GF-D8 (cell line): ENCODE measurements around the gene PDLIM4.

Experiments
- DNase-seq: peaks from one replicate; lab custom pipeline; 2025; lab: John Stamatoyannopoulos, UW

Gene PDLIM4

DNA sequence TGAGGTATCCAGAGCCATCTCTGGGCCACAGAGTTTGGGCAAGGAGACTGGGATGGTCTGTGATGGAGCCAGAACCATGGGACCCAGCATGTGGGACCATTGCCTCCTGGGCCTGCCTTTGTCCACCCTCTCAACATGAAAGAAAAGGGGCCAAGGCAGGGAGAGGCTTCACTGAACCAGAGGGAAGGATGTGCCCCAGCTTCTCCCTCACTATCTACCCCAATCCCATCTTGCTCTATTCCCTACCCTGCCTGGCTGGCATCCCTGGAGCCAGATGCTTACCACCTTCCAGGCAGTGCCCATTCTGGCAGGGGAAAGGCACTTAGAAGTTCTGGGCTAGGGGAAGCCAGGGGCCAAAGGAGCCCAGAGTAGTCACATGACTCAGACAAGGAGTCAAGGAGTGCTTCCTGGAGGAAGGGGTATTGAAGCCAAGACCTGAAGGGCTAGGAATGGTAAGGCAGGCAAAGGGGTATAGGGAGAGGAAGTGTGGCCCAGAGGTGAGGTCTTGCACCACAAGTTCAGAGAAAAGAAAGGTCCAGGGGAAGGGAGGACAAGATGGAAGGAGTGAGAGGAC is 9.8 kb downstream of the PDLIM4 start:
- DNase-seq = no peak

DNA sequence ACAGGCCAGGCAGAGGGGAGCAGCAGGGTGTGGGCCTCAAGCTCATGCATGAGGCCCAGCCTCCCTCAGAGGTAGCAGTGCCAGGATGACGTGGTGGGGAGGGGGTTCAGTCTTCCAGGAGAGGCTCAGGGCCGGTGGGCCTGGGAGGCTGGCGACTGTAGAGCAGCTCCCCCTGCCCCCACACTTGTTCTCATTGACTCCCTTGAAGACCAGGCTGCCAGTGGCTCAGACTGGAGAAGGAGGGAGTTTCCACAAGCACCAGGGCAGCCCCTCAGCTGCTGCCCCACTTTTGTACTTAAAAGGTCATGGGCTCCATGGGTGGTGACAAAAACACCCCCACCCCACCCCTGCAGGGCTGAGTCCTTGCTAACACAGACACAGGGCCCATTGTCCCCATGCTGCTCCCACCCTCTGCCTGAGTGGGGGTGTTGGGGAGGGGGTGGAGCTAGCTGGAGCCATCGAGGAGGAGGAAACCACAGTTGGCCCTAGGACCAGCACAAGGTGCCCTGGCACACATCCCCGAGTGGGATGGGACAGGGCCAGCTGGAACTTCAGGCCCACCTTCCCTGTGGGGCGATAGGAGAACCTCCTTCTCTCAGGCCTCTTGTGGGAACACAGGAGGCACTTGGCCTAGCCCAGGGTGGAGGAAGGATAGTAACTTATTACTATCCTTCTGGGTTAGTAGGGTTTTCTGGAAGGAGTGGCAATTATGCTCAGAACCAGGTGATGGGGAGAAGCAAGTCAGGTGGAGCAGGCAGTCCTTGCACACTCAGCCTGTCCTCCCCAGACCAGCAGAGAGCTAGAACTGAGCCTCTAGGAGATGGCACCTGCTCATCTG is 10.7 kb downstream of the PDLIM4 start:
- no peak for DNase-seq

DNA sequence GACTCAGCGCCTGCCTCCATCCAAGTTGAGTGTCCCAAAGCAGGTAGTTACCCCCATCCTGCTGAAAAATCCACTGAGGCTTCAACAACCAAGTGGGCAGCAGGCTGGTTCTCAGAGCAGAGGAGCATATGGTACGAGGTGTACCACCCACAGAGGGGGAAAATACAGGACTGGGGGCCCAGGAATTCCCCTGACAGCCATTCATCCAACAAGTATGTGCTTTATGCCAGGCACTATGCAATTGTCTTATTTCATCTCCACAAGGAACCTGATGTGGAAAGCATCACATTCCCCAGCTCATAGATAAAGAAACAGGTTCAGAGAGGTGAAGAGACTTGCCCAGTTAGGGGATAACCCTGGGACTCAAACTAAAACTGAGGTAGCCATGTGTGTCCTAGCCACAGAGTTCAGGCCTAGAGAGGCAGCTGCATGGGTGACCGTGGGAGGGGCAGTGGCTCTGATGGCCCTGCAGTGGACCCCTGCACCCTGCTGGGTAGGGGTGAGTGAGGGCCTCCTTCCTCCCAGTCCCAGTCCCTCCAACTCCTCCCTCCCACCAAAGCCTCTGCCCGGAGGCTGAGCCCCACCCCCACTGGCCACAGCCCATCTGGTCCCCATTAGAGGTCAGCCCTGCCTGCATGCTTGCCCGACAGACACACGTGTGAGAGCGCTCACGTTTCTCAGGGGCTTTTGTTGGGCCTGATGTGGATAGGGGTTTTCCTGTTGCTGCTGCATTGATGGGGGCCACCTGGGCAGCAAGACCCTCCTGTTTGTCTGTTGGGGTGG is 11.5 kb downstream of the PDLIM4 start:
- no peak for DNase-seq

DNA sequence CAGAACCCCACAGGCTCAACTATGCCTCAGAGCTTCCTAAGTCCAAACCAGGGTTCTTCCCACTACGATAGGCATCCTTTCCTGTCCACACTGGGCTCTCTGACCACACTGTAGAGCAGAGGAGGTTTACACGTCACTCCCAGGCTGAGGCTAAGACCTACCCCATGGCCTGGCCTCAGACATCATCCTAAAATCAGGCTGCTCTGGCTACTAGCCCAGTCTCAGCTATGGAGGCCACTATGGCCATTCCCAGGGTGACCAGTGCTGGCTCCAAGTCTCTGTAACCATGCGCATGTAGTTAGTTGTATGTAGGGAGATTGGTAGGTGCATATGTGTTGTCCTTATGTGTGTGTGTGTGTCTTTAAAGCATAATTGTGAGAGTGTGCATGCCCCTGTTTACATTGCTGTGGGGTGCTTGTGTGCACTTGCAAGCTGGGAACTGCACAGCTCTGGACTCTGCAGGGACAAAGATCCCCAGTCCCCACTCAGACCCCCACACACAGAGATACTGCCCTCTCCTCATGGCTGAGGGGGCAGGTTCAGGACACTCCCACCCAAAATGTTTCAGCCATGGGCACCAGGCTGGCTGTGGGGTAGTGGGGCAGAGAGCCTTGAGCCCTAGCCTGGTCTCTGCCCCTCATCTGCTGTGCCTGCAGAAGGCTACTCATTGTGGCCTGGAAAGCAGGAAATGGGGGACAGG is 12.3 kb downstream of the PDLIM4 start:
- no peak for DNase-seq

DNA sequence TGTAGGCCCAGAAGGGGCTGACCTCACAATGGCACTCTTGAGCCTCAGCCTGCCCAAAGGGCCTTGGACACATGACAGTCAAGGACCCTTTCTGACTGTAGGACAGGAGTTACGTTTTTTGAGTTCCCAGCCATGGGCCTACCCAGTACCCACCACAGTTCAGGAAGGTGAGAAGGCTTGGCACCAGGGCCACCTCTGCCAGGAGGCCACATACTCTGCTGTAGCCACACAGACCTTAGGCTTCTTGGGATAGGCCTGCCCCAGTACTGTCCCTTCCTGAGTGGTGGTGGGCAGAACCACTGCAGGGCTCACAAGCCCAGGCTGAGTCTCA is 12.8 kb downstream of the PDLIM4 start:
- DNase-seq = no peak

DNA sequence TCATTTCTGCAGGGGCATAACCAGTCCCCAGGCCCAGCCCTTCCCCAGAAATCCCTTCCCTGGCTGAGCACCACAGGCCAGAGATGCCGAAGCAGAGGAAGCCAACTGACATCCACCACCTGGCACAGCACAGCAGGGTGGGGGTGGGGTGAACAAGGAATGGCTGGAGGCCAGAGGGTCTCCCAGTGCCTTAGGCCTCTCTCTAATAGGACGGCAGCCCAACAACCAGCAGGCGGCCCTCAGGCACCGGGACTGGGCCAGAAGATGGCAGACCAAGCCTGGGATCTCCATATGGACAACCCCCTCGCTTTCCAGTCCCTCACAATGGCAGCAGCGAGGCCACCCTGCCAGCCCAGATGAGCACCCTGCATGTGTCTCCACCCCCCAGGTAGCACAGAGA is 13.2 kb downstream of the PDLIM4 start:
- no peak for DNase-seq

DNA sequence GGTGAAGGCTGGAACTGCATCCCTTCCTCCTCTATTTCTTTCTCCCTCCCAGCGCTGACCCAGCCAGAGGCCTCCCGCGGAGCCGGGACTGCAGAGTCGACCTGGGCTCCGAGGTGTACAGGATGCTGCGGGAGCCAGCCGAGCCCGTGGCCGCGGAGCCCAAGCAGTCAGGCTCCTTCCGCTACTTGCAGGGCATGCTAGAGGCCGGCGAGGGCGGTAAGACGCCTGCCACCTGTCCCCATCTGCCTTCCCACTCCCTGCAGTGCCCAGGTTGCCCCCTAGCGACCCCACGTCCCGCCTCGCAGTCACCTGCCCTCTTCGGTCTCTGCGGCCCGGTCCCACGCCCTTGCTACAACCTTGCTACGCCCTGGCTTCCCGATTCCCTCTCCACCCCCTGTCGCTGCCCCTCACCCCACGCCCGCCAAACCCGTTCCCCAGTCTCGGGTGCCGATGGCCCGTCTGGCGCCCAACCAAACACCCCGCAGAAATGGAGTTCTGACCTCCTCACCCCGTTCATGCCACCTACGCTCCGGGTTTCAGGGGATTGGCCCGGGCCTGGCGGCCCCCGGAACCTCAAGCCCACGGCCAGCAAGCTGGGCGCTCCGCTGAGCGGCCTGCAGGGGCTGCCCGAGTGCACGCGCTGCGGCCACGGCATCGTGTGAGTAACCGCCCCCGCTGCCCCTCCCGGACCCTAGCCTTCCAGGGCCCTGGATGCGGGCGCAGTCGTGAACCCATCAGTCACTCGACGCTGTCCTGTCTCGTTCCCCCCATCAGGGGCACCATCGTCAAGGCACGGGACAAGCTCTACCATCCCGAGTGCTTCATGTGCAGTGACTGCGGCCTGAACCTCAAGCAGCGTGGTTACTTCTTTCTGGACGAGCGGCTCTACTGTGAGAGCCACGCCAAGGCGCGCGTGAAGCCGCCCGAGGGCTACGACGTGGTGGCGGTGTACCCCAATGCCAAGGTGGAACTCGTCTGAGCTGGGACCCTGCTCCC is 14.1 kb downstream of the PDLIM4 start:
- no peak for DNase-seq

DNA sequence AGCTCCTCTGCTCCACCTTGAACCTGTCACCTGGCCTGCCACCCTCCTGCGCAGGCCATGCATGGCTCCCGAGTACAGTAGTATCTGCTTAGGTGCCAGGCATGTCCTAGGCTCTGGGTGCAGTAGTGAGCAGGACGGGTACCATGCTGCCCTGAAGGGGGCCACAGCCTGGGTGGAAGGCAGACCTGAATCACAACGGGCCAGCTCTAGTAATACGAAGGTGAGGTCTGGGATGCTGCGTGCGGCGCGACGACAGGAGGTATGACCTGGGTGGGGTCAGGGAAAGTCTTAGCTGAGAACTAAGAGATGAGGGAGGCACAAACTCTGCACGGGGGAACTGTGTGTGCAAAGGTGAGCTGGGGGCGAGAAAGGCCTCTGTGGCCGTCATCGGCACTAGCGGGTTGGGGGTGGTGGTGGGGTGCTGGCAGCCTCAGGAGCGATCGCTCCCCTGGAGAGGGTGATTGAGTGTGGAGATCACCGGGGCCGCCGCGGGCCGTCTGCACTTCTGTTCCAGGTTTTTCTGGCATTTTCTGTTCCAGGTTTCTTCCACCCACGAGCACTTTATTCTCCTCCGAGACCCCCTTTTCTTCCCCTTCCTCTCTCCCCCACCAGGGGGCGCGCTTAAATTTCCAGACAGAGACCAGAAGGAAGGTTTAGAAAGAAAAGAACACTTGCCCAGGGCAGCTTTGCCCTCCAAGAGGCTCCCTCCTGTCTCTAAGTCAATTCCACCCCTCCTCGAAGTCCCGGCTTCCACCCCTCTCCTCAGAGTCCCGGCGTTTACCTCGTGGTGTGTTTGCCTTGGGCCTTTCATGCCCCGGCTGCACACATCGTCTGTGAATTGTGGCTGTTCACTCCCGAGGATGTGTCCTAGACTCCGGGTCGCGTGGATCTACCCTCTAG is 15.1 kb downstream of the PDLIM4 start:
- no peak for DNase-seq

DNA sequence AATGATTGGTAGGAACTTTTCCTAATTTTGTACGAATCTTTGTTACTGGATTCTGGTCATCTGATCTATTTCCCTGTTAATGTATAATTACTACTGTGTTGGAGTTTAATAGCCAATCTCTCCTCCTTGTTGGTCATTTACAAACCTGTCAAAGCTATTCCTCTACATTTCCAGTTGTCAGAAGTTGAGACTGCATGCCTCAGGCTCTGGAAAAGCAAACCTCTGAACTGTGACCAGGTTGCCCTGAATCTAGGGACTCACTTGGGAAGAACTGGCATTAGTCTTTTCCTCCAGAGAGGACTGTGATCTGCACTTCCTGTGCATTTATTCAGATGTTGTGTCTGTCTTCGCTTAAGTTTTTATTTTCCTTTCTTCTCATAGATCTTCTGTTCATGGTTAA is 16.1 kb downstream of the PDLIM4 start:
- no peak for DNase-seq

DNA sequence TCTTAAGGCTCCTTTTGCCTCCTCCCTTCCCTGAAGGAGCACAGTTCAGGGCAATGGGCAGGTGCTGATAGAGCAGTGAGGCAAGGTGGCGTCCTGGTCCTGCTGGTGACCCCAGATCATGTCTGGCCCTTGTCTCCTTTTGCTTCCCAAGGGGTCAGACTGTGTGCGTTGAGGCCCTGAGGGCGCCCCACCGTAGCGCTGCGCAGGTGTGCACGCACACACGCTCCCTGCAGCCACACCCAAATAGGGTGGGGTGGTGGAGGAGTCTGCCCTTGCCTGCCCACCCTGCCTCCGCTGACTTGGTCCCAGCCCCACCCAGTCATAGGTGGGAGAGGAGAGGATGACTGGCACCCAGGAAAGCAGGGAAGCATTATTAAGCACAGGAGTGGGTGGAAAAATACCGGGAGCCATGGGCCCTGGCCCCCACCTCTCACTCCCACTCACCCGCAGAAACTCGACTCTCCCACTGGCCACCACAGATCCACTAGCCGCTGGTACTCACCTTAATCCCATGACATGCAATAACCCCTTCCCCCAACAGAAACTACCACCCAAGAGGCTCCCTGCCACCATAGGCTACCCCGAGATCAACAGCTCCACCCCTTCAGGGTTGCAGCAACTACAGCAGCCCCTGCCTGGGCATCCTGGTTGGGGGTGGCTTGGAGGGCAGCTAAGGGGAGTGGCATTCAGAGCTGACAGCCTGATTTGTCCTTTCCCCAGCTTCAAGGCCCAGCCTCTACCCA is 16.7 kb downstream of the PDLIM4 start:
- no peak for DNase-seq

DNA sequence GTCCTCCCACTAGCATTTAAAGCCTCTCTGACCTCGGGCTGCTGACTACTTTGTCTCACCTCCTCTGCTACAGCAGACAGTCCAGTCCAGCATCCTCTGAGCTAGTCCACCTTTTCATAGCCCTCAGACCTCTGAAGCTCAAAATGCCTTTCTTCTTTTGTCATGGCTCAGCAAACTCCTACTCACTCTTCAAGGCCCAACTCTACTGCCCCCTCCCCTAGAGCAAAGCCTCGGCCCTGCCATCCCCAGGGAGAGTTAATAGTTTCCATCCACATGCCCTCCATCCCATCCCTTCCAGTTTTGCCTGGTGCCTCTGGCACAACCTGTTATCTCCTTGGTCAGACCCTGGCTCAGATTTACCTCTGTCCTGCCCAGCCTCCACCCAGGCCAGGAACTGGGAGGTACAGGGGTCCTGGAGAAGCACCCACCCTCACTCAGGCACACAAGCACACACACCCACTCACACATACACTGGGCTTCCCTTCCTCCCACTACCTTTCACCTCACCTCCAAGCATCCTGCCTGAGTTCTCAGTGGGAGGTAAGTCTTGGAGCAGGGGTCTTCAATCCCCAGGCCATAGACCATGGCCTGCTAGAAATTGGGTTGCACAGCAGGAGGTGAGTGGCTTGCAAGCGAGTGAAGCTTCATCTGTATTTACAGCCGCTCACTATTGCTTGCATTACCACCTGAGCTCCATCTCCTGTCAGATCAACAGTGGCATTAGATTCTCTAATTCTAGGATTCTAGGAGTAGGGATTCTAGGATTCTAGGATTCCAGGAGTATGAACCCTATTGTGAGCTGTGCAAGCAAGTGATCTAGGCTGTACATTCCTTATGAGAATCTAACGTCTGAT is 18.1 kb downstream of the PDLIM4 start:
- no peak for DNase-seq

DNA sequence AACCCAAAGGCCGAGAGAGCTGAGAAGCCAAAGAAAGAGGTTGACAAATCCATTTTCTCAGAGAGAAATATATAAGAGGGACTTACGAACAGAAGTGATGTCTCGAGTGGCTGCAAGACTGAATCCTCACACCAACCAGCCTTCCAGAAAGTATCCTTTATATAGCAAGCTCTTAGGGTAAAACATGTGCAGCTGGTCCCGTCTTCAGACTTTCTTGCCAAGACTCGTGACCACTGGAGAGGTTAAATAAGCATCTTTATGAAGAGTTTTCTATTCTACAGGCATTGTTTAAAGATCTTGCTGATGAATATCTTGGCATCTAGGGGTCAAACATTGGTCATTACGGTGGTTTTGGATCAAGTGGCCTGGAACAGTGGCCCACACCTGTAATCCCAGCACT is 19.8 kb downstream of the PDLIM4 start:
- DNase-seq = no peak

DNA sequence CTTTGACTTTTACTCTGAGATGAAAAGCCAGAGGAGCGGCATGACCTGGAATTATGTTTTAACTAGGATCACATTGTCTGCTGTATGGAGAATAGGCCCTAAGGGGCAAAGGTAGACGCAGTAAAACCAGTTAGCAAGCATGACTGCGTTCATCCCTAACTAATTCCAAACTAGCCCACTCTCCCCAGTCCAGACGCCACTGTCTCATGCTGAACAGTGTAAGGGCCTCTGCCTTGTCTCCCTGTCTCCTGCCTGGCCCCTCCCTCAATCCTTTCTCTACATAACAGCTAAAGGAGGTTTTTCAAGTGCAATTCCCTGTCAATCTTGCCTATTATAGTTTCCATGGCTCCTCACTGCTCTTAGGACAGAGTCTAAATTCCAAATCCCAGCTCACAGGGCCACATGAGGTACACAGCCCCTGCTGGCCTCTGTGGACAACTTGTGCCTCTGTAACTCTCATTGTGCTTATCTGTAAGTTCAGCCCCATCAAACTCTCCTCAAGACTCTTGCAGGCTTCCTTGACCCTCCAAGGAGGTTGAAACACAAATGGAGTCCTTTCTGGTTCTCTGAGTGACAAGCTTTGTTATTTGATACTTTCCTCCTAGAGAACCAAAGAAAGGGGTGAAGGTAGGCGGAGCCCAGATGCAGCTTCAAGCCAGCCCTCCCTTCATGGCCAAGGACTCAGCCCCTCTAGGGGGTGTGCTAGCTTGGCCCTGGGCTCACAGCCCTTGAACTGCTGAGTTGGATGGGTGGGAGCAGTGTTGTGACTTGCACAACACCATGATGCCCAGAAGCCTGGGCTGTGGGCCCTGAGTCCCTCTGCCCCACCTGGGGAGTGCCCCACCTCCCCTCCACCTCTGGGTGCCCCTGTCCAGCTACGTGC is 20.7 kb downstream of the PDLIM4 start:
- no peak for DNase-seq

DNA sequence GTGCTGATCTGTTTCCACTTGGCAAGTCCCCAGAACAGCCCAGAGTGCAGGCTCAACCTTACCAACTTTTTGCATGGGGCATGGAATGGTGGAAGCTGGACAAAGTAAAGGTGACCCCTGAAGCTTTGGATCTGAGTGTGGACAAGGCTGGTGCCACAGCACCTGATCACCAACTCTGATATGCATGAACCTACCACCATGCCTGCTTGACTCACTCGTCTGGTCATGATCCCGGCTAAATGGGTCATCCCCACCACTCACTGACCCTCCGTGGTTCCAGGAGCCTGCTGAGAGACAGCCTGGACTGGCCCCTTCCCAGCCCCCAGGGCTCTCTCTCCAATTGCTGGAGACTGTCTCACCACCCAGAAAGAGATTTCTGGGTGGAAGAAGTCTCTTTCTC is 22.3 kb downstream of the PDLIM4 start:
- DNase-seq = no peak

DNA sequence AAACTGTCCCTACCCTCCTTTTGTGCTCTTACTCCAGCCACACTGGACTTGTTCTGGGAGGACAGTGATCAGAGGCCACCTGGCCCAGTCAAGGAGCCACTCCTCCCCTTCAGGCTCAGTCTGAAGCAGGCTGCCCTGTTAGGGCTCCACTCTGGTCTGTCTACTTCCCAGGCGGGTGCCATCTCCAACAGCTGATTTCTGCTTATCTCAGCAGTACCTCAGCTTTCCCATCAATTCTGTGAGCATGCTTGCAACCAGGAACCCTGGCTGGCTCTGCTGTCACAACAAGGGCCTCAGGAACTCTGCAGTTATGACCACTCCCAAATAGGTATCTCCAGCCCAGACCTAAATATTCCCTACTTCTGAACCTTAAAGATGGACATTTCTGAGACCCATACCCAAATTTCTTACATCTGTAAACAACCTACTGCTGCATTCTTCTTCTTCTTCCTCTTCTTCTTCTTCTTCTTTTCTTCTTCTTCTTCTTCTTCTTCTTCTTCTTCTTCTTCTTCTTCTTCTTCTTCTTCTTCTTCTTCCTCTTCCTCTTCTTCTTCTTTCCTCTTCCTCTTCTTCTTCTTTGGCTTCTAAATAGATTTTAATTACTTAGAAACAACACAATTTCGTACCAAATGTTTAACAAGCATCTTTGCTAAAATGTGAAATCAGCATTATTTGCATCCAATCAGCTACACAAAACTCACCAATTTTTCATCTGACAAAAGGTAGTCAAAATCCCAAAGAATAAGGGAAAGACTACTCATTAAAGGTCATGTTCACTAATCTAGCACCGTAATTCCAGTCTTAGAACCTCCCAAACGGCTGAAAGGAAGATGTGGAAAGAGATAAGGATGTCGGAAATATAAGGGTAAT is 23.1 kb downstream of the PDLIM4 start:
- DNase-seq = no peak

DNA sequence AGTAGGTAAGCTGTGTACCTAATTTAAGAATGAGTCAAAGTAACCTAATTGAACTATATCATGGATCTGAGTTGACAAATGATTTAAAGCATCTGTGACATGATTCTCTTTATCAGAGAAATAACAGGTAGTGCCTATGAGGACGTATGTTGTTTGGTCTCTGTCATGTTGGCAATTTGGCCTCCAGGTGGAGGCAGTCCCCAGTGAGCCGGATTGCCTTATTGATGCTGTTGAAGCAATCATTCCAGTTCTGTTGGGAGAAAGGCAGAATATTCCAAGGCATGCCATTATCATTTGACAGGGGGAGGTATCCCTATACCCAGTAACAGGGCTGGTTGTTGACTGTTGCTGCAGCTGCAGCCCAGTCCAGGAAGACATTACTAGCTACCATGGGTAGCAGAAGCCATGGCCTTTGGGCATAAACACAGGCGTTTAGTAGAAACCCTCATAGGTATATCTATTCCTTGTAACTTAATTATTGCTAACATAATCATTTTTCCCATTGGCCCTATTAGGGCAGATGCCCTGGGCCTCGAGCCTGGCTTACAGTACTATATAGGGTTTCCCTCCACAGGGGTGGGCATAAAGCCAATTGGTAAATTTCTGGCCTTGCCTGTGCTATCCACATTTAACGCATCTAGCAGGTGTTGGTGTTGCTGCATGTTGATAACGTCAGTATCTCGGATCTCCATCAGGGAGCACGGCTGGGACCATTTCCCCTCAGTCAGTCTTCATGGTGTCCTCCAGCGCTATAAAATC is 24.5 kb downstream of the PDLIM4 start:
- no peak for DNase-seq
